ENCODE results near the gene TRMT61A.
"Not testable (repeated sequence)": the region's sequence is repeated elsewhere in the genome, so short reads cannot be mapped to it uniquely, and the experiment has no call there.

TRMT61A gene

GRCh38 chr14:103508521-103509329 lies 20.3 kb upstream of the TRMT61A start:
- in situ Hi-C loops (cut with HindIII; ENCODE audit: low sequenced_read_pairs): no loop called here

GRCh38 chr14:103509864-103510723 lies 18.9 kb upstream of the TRMT61A start:
- in situ Hi-C loops (cut with HindIII; ENCODE audit: low sequenced_read_pairs): no loop called here

GRCh38 chr14:103510724-103511693 lies 18.0 kb upstream of the TRMT61A start:
- in situ Hi-C loops (cut with HindIII; ENCODE audit: low sequenced_read_pairs): no loop called here

GRCh38 chr14:103512180-103512579 lies 16.8 kb upstream of the TRMT61A start:
- in situ Hi-C loops (cut with HindIII; ENCODE audit: low sequenced_read_pairs): not testable (repeated sequence)

- in situ Hi-C loops (cut with HindIII; ENCODE audit: low sequenced_read_pairs): no loop called here
These were observed 16.0 kb upstream of the TRMT61A start for GRCh38 chr14:103512701-103513611.

- in situ Hi-C loops (cut with HindIII; ENCODE audit: low sequenced_read_pairs): no loop called here
These were observed 14.2 kb upstream of the TRMT61A start for GRCh38 chr14:103514596-103515421.

GRCh38 chr14:103516426-103517173 lies 12.4 kb upstream of the TRMT61A start:
- in situ Hi-C loops (cut with HindIII; ENCODE audit: low sequenced_read_pairs): no loop called here

GRCh38 chr14:103517174-103517566 lies 11.8 kb upstream of the TRMT61A start:
- in situ Hi-C loops (cut with HindIII; ENCODE audit: low sequenced_read_pairs): no loop called here

- in situ Hi-C loops (cut with HindIII; ENCODE audit: low sequenced_read_pairs): no loop called here
These were observed 11.1 kb upstream of the TRMT61A start for GRCh38 chr14:103517721-103518421.

- in situ Hi-C loops (cut with HindIII; ENCODE audit: low sequenced_read_pairs): no loop called here
These were observed 10.5 kb upstream of the TRMT61A start for GRCh38 chr14:103518422-103519042.

- in situ Hi-C loops (cut with HindIII; ENCODE audit: low sequenced_read_pairs): no loop called here
These were observed 9.8 kb upstream of the TRMT61A start for GRCh38 chr14:103519043-103519836.

GRCh38 chr14:103519837-103520212 lies 9.2 kb upstream of the TRMT61A start:
- in situ Hi-C loops (cut with HindIII; ENCODE audit: low sequenced_read_pairs): no loop called here

- in situ Hi-C loops (cut with HindIII; ENCODE audit: low sequenced_read_pairs): no loop called here
These were observed 8.7 kb upstream of the TRMT61A start for GRCh38 chr14:103520269-103520656.

GRCh38 chr14:103520657-103521437 lies 8.1 kb upstream of the TRMT61A start:
- in situ Hi-C loops (cut with HindIII; ENCODE audit: low sequenced_read_pairs): no loop called here

- in situ Hi-C loops (cut with HindIII; ENCODE audit: low sequenced_read_pairs): no loop called here
These were observed 7.5 kb upstream of the TRMT61A start for GRCh38 chr14:103521438-103521950.

All from DLD1 (cell line).